Lung (tissue), 12 donors: ENCODE results near the gene ING4. TPM values are rescaled to one million over a fixed set of nuclear protein-coding genes. Genes with fewer than 3 reads are reported as not detected.

Experiments
- ATAC-seq: fragments of 200-7000 bp; cut with Tn5 transposase; one replicate; pipeline ENCODE4 v1.9.1; 2020; ENCODE audit warnings: moderate number of reproducible peaks; ENCODE audit not compliant: insufficient read depth, low FRiP score
- DNase-seq, 3 donors: peaks; one replicate each; pipeline ENCODE4 v3.0.0-alpha.2; 2013 to 2017
- H3K27ac ChIP-seq, 2 donors: one replicate each; pipeline ENCODE4 v1.5.1; 2013; ENCODE audit warnings: mild to moderate bottlenecking in 2 of 2, moderate library complexity in 2 of 2, control low read depth in 1 of 2, inconsistent platforms in 1 of 2, low read depth in 1 of 2, low read length in 1 of 2
- H3K27me3 ChIP-seq, 3 donors: one replicate each; pipeline ENCODE4 v1.5.1; 2013; ENCODE audit warnings: low read length in 2 of 3; ENCODE audit not compliant: control insufficient read depth in 3 of 3, insufficient read depth in 3 of 3
- H3K36me3 ChIP-seq, 4 donors: one replicate each; pipeline ENCODE4 v1.5.1; 2013; ENCODE audit warnings: low read length in 4 of 4, mild to moderate bottlenecking in 1 of 4, moderate library complexity in 1 of 4; ENCODE audit not compliant: control insufficient read depth in 4 of 4, insufficient read depth in 4 of 4
- H3K4me1 ChIP-seq, 5 donors: one replicate each; pipeline ENCODE4 v1.5.1; 2013; ENCODE audit warnings: low read length in 5 of 5, mild to moderate bottlenecking in 2 of 5, moderate library complexity in 1 of 5; ENCODE audit not compliant: control insufficient read depth in 5 of 5, insufficient read depth in 5 of 5
- H3K4me3 ChIP-seq: one replicate; pipeline ENCODE4 v1.5.1; 2013; ENCODE audit warnings: mild to moderate bottlenecking, control low read depth, moderate library complexity
- H3K9ac ChIP-seq, 2 donors: one replicate each; pipeline ENCODE4 v1.5.1; 2013; ENCODE audit warnings: low read length in 2 of 2, control low read depth in 1 of 2; ENCODE audit not compliant: insufficient read depth in 1 of 2
- H3K9me3 ChIP-seq, 4 donors: one replicate each; pipeline ENCODE4 v1.5.1; 2013; ENCODE audit warnings: low read length in 3 of 4, mild to moderate bottlenecking in 1 of 4, moderate library complexity in 1 of 4; ENCODE audit not compliant: control insufficient read depth in 4 of 4, insufficient read depth in 3 of 4
- WGBS, 2 donors: extraction: QIAGEN DNeasy Blood & Tissue Kit; methylation state at CpG; one replicate each; pipeline ENCODE4 v1.1.7; 2013; 5-methylcytosine and 5-hydroxymethylcytosine counted together
- polyA plus RNA-seq, 2 donors: library from polyadenylated mRNA; stranded (reverse); fragments of 200-250 nt; gene quantifications; one replicate each; pipeline ENCODE4 v1.2.1, GENCODE V29; 2013
- total RNA-seq, 2 donors: library from RNA; depleted of rRNA in 1 of 2; stranded (reverse); fragments of >200 nt in 1 of 2; gene quantifications; one replicate each; pipeline ENCODE4 v1.2.1, GENCODE V29; 2014 to 2021
- TF ChIP-seq, protein P1 (sequence below): IDR thresholded peaks from 2 replicates; pipeline ENCODE4 v1.5.1; 2012; ENCODE audit warnings: mild to moderate bottlenecking; ENCODE audit errors: control extremely low read depth, extremely low read depth
- donor health status: control.
- donor health status: control.
- donor health status: Bipolar disorder and iron deficiency.
- donor health status: healthy.
- donor health status: DM: yes; HTN: yes; CAD: no.

Gene ING4
- total and polyA plus RNA-seq, 4 donors: 20.3 to 74.3 (median 27.0) TPM

DNA sequence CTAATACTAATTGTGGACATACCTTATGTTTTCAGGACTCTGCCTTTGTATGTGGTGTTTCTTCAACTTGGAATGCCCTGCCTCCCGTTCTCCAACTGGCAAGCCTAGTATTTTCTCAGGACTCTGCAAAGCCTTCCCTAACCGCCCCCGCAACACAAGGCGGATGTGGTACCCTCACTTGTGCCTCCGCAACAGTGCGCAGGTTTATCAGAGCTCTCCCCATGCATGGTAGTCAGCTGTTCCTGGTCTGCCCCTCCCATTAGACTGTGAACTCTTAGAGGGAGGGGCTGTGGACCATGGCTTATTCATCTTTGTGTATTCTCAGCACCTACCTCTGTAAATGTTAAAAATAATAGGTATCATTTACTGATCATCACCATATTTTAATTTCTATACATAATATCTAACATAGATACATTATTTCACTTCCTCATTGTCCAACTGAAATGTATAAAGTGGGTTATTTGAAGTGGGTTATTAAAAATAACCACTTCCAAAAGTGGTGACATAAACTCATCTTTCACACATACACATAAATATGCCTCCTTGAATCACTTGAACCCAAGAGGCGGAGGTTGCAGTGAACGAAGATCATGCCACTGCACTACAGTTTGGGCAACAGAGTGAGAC, 36.1 kb downstream of the ING4 start:
- Histone ChIP-seq H3K9ac (no peak overlapping the region), H3K9me3 (no peaks in the 10 kb centered on the region), H3K27ac (no peak overlapping the region), H3K36me3 (no peaks in the 10 kb centered on the region), H3K4me3 (no peak overlapping the region), H3K4me1 (peaks cover 0 to 9% (median 0%) of the 10 kb centered on the region in 5 donors), H3K27me3 (peaks cover 0 to 2% (median 0%) of the 10 kb centered on the region in 3 donors)
- WGBS, 2 donors: 83 to 84% methylated on average over 8 of the region's 8 CpGs
- ATAC-seq: no peak
- no peak for DNase-seq
- TF ChIP-seq, protein P1, sequence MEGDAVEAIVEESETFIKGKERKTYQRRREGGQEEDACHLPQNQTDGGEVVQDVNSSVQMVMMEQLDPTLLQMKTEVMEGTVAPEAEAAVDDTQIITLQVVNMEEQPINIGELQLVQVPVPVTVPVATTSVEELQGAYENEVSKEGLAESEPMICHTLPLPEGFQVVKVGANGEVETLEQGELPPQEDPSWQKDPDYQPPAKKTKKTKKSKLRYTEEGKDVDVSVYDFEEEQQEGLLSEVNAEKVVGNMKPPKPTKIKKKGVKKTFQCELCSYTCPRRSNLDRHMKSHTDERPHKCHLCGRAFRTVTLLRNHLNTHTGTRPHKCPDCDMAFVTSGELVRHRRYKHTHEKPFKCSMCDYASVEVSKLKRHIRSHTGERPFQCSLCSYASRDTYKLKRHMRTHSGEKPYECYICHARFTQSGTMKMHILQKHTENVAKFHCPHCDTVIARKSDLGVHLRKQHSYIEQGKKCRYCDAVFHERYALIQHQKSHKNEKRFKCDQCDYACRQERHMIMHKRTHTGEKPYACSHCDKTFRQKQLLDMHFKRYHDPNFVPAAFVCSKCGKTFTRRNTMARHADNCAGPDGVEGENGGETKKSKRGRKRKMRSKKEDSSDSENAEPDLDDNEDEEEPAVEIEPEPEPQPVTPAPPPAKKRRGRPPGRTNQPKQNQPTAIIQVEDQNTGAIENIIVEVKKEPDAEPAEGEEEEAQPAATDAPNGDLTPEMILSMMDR: no peak

DNA sequence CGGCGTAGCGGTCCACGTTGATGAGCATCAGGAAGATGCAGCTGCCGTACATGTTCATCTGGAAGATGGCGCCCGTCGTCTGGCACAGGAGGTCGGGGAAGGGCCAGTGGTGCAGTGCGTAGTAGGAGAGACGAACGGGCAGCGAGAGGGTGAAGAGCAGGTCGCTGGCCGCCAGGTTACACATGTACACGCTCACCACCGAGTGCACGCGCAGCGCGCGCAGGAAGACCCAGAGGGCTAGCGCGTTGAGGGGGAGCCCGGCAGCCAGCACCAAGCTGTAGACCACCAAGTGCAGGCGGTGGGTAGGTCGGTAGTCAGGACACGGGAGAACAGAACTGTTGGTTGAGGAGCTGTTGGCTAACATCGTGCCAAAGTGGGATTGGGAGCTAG, 42.0 kb downstream of the ING4 start:
- TF ChIP-seq, protein P1: no peak

GRCh38 chr12:6620137-6620884, 42.6 kb downstream of the ING4 start:
- Histone ChIP-seq H3K9ac (no peak overlapping the region), H3K36me3 (no peaks in the 10 kb centered on the region), H3K4me1 (peaks cover 0 to 29% (median 10%) of the 10 kb centered on the region in 5 donors), H3K27me3 (no peaks in the 10 kb centered on the region), H3K27ac (no peak overlapping the region), H3K9me3 (no peaks in the 10 kb centered on the region), H3K4me3 (no peak overlapping the region)
- TF ChIP-seq, protein P1: no peak
- ATAC-seq: peak; percentile 25
- WGBS, 2 donors: 35 to 39% methylated on average over 81 to 88 of the region's 88 CpGs
- DNase-seq: peak; percentile 69 to 77 (median 74)

More for the DNA sequence above, 42.0 kb downstream of the ING4 start:
- H3K9me3 ChIP-seq: no peaks in the 10 kb centered on the region
- H3K4me1 ChIP-seq: peaks cover 0 to 29% (median 10%) of the 10 kb centered on the region in 5 donors
- no peaks in the 10 kb centered on the region for H3K27me3 ChIP-seq
- 81 to 86% methylated on average over 29 of the region's 29 CpGs for WGBS, 2 donors
- H3K4me3 ChIP-seq: no peak overlapping the region
- DNase-seq: no peak
- no peak for ATAC-seq
- H3K27ac ChIP-seq: no peak overlapping the region
- no peak overlapping the region for H3K9ac ChIP-seq
- H3K36me3 ChIP-seq: no peaks in the 10 kb centered on the region
